Activated CD4-positive, alpha-beta memory T cell treated with anti-CD3 and anti-CD28 coated beads for 36 hours (primary cell): Measurements from ENCODE around the gene CDC45. TPM values are rescaled to one million over a fixed set of nuclear protein-coding genes. Genes with fewer than 3 reads are reported as not detected.
"Not testable (repeated sequence)": the region's sequence is repeated elsewhere in the genome, so short reads cannot be mapped to it uniquely, and the experiment has no call there.

Source experiments
- CTCF ChIA-PET: fragments of 350-600 bp; sonication (Branson Sonifier 250); formaldehyde crosslinking; loops from one replicate; lab custom pipeline; 2021; ENCODE audit warnings: antibody characterized with exemption, inconsistent platforms; lab: Charles Lee
- POLR2A ChIA-PET: fragments of 350-600 bp; sonication (Branson Sonifier 250); formaldehyde crosslinking; loops from one replicate; lab custom pipeline; 2021; ENCODE audit warnings: antibody characterized with exemption; lab: Charles Lee
- DNase-seq: peaks from one replicate; pipeline ENCODE4 v3.0.0-alpha.2; 2020
- H3K27ac Mint-ChIP-seq: one replicate; pipeline ENCODE4 v1.8.0; 2021; ENCODE audit warnings: mixed read lengths
- H3K27me3 Mint-ChIP-seq: one replicate; pipeline ENCODE4 v1.8.0; 2021; ENCODE audit warnings: mixed read lengths
- H3K36me3 Mint-ChIP-seq: one replicate; pipeline ENCODE4 v1.8.0; 2021; ENCODE audit warnings: mixed read lengths
- H3K4me1 Mint-ChIP-seq: one replicate; pipeline ENCODE4 v1.8.0; 2021; ENCODE audit warnings: low read depth, mixed read lengths
- H3K4me3 Mint-ChIP-seq: one replicate; pipeline ENCODE4 v1.8.0; 2021; ENCODE audit warnings: mild to moderate bottlenecking, mixed read lengths
- H3K9me3 Mint-ChIP-seq: one replicate; pipeline ENCODE4 v1.8.0; 2021; ENCODE audit warnings: mixed read lengths
- intact Hi-C: fragments of 100-400 bp; cut with micrococcal nuclease; formaldehyde crosslinking; loops from one replicate; pipeline ENCODE4 v1.15.1; 2023
- total RNA-seq, 2 experiments: library from RNA; stranded (reverse); gene quantifications; one replicate each; pipeline ENCODE4 v1.2.3, GENCODE V29; 2021

The CDC45 gene
- total RNA-seq, 2 experiments from 2014 or later = 122 to 130 TPM

- Mint-ChIP-seq H3K27ac (no peak overlapping the region), H3K36me3 (no peaks in the 10 kb centered on the region), H3K9me3 (no peaks in the 10 kb centered on the region), H3K27me3 (peaks cover 5% of the 10 kb centered on the region), H3K4me1 (no peaks in the 10 kb centered on the region), H3K4me3 (no peak overlapping the region)
- intact Hi-C loops = no loop called here
- ChIA-PET POLR2A (no interaction called here), CTCF (interaction anchor here (1.8 kb wide), 1 partner anchor 90 kb away, joined by 7 read pairs; no protein-coding TSS in a partner anchor)
- no peak for DNase-seq
Observed at GRCh38 chr22:19540394-19540793, 60.7 kb downstream of the CDC45 start.

DNA sequence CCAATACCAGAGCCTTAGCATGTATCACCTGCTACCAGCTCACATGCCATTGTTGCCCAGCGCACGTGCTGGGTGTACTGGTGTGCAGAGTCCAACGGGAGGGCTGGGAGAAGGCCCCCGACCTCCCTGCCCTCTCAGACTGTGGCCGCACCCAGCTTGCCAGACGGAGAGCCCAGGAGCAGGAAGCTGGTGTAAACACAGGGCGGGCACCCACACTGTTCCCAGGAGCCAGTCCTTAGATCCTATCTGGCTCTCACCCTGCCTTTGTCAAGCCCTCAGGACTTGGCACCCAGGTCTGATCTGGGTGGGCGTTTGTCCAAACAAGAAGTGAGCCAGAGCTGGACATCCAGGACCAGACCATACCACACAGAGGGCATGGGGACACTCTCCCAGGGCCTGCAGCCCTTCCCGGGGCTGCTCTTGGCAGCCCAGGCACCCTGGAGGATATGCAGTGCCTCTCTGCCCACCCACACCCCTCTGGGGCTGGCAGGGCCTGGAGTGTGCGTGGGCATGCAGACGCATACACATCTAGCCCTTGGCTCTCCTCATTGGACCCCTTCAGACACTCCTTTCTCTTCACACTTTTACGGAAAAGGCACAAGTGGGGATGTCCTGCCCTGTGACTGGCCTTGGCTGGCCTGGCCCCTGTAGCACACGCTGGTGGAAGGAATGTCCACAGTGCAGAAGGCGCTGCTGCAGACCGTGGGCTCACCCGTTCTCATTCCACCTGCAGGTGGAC lies 64.4 kb downstream of the CDC45 start:
- no peaks in the 10 kb centered on the region for H3K27me3 Mint-ChIP-seq
- no peaks in the 10 kb centered on the region for H3K9me3 Mint-ChIP-seq
- no peak for DNase-seq
- ChIA-PET POLR2A (no interaction called here), CTCF (no interaction called here)
- intact Hi-C loops = no loop called here
- no peak overlapping the region for H3K4me3 Mint-ChIP-seq
- no peak overlapping the region for H3K27ac Mint-ChIP-seq
- H3K4me1 Mint-ChIP-seq = no peaks in the 10 kb centered on the region
- H3K36me3 Mint-ChIP-seq = no peaks in the 10 kb centered on the region

DNA sequence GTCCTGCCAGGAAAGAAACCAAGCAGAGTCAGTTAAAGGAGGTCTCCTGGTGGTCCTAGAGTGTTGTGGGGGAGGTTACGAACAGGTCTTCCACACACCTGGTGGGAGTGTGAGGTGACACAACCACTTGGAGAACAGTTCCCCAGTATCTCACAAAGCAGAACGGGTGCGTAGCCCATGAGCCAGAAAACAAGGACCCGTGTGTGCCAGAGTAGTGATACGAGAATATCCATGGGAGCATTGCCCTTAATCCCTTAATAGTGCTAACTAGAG lies 66.2 kb downstream of the CDC45 start:
- POLR2A ChIA-PET = no interaction called here
- Mint-ChIP-seq H3K9me3 (no peaks in the 10 kb centered on the region), H3K4me1 (no peaks in the 10 kb centered on the region), H3K36me3 (no peaks in the 10 kb centered on the region), H3K27me3 (no peaks in the 10 kb centered on the region), H3K27ac (no peak overlapping the region), H3K4me3 (no peak overlapping the region)
- intact Hi-C loops = no loop called here
- no peak for DNase-seq
- CTCF ChIA-PET = no interaction called here

GRCh38 chr22:19546680-19547079 lies 67.0 kb downstream of the CDC45 start:
- no peak overlapping the region for H3K4me3 Mint-ChIP-seq
- ChIA-PET CTCF (no interaction called here), POLR2A (no interaction called here)
- no peaks in the 10 kb centered on the region for H3K27me3 Mint-ChIP-seq
- H3K27ac Mint-ChIP-seq = no peak overlapping the region
- intact Hi-C loops = no loop called here
- DNase-seq = no peak
- H3K36me3 Mint-ChIP-seq = no peaks in the 10 kb centered on the region
- H3K9me3 Mint-ChIP-seq = no peaks in the 10 kb centered on the region
- H3K4me1 Mint-ChIP-seq = no peaks in the 10 kb centered on the region

DNA sequence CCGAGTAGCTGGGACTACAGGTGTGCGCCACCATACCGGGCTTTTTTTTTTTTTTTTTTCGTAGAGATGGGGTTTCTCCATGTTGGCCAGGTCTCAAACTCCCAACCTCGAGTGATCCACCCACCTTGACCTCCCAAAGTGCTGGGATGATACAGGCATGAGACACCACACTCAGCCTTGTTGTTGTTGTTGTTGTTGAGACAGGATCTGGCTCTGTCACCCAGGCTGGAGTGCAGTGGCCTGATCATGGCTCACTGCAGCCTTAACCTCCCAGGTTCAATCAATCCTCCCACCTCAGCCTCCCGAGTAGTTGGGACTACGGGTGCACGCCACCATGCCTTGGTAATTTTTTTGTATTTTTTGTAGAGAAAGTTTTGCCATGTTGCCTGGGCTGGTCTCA lies 67.9 kb downstream of the CDC45 start:
- no peak for DNase-seq
- H3K4me1 Mint-ChIP-seq = no peaks in the 10 kb centered on the region
- CTCF ChIA-PET = no interaction called here
- H3K9me3 Mint-ChIP-seq = no peaks in the 10 kb centered on the region
- no peaks in the 10 kb centered on the region for H3K27me3 Mint-ChIP-seq
- intact Hi-C loops = no loop called here
- no peak overlapping the region for H3K4me3 Mint-ChIP-seq
- POLR2A ChIA-PET = no interaction called here
- no peaks in the 10 kb centered on the region for H3K36me3 Mint-ChIP-seq
- no peak overlapping the region for H3K27ac Mint-ChIP-seq

- intact Hi-C loops, DNase-seq, POLR2A ChIA-PET, H3K4me3 Mint-ChIP-seq, H3K36me3 Mint-ChIP-seq, H3K27me3 Mint-ChIP-seq, H3K27ac Mint-ChIP-seq, H3K4me1 Mint-ChIP-seq, H3K9me3 Mint-ChIP-seq: not testable (repeated sequence)
- CTCF ChIA-PET = interaction anchor here (0.6 kb wide), 1 partner anchor 28 kb away, joined by 3 read pairs; no protein-coding TSS in a partner anchor
Observed at GRCh38 chr22:19548427-19548826, 68.7 kb downstream of the CDC45 start.

DNA sequence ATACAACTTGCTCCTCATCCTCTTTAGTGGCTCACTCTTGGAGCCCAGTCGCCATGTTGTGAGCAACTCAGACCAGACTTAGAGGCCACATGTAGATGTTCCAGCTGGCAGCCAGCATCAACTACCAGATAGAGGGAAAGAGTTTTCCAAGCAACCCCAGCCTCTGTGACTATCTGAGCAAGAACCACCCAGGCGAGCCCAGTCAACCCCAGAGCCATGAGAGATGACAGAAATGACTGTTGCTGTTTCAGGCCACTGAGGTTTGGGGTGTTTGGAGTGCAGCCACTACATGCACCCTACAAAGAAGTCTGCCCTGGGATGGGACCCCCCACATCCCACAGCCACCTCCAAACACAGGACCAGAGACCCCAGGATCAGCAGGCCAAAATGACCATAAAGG lies 69.2 kb downstream of the CDC45 start:
- no peaks in the 10 kb centered on the region for H3K9me3 Mint-ChIP-seq
- no peaks in the 10 kb centered on the region for H3K27me3 Mint-ChIP-seq
- POLR2A ChIA-PET = no interaction called here
- H3K27ac Mint-ChIP-seq = no peak overlapping the region
- H3K4me1 Mint-ChIP-seq = no peaks in the 10 kb centered on the region
- no peak overlapping the region for H3K4me3 Mint-ChIP-seq
- H3K36me3 Mint-ChIP-seq = no peaks in the 10 kb centered on the region
- intact Hi-C loops = no loop called here
- CTCF ChIA-PET = interaction anchor here (0.6 kb wide), 1 partner anchor 27 kb away, joined by 3 read pairs; no protein-coding TSS in a partner anchor
- peak; percentile 13 for DNase-seq

GRCh38 chr22:19549428-19549827 lies 69.7 kb downstream of the CDC45 start:
- intact Hi-C loops = no loop called here
- no peaks in the 10 kb centered on the region for H3K27me3 Mint-ChIP-seq
- no peak overlapping the region for H3K4me3 Mint-ChIP-seq
- DNase-seq = no peak
- H3K27ac Mint-ChIP-seq = no peak overlapping the region
- no peaks in the 10 kb centered on the region for H3K4me1 Mint-ChIP-seq
- POLR2A ChIA-PET = no interaction called here
- no peaks in the 10 kb centered on the region for H3K9me3 Mint-ChIP-seq
- CTCF ChIA-PET = no interaction called here
- no peaks in the 10 kb centered on the region for H3K36me3 Mint-ChIP-seq

GRCh38 chr22:19550382-19550781 lies 70.7 kb downstream of the CDC45 start:
- Mint-ChIP-seq H3K4me1 (no peaks in the 10 kb centered on the region), H3K36me3 (no peaks in the 10 kb centered on the region), H3K27me3 (no peaks in the 10 kb centered on the region), H3K27ac (no peak overlapping the region), H3K9me3 (no peaks in the 10 kb centered on the region), H3K4me3 (no peak overlapping the region)
- POLR2A ChIA-PET = interaction anchor here (0.6 kb wide), 1 partner anchor 112 kb away, joined by 3 read pairs; no protein-coding TSS in a partner anchor
- DNase-seq = no peak
- CTCF ChIA-PET = no interaction called here
- intact Hi-C loops = no loop called here

DNA sequence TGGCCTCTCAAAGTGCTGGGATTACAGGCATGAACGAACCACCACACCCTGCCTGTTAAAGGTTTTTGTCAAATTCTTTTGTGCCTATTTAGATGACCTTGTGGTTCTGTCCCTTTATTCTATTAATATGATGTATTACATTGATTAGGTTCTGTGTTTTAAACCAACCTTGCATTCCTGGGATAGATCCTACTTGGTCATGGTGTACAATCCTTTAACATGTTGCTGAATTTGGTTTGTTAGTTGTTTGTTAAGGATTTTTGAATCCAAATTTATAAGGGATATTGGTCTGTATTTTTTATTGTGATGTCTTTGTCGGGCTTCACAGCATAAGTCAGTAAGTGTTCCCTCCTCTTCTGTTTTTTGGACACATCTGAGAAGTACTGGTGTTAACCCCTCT lies 73.5 kb downstream of the CDC45 start:
- Mint-ChIP-seq H3K36me3 (no peaks in the 10 kb centered on the region), H3K4me3 (no peak overlapping the region), H3K9me3 (no peaks in the 10 kb centered on the region), H3K27me3 (peaks cover 4% of the 10 kb centered on the region), H3K4me1 (no peaks in the 10 kb centered on the region), H3K27ac (no peak overlapping the region)
- no peak for DNase-seq
- ChIA-PET POLR2A (no interaction called here), CTCF (no interaction called here)
- intact Hi-C loops = no loop called here

- POLR2A ChIA-PET = interaction anchor here (0.6 kb wide), 1 partner anchor 33 kb away, joined by 3 read pairs; no protein-coding TSS in a partner anchor
- no peak for DNase-seq
- no peaks in the 10 kb centered on the region for H3K4me1 Mint-ChIP-seq
- H3K27me3 Mint-ChIP-seq = peaks cover 4% of the 10 kb centered on the region
- no peaks in the 10 kb centered on the region for H3K36me3 Mint-ChIP-seq
- no peak overlapping the region for H3K27ac Mint-ChIP-seq
- H3K4me3 Mint-ChIP-seq = no peak overlapping the region
- no peaks in the 10 kb centered on the region for H3K9me3 Mint-ChIP-seq
- CTCF ChIA-PET = no interaction called here
- intact Hi-C loops = no loop called here
Observed at GRCh38 chr22:19554834-19555404, 75.2 kb downstream of the CDC45 start.

- no peaks in the 10 kb centered on the region for H3K4me1 Mint-ChIP-seq
- intact Hi-C loops = no loop called here
- H3K9me3 Mint-ChIP-seq = no peaks in the 10 kb centered on the region
- H3K4me3 Mint-ChIP-seq = no peak overlapping the region
- no peak for DNase-seq
- H3K36me3 Mint-ChIP-seq = no peaks in the 10 kb centered on the region
- ChIA-PET CTCF (no interaction called here), POLR2A (no interaction called here)
- peaks cover 4% of the 10 kb centered on the region for H3K27me3 Mint-ChIP-seq
- no peak overlapping the region for H3K27ac Mint-ChIP-seq
Observed at GRCh38 chr22:19555651-19556050, 75.9 kb downstream of the CDC45 start.

DNA sequence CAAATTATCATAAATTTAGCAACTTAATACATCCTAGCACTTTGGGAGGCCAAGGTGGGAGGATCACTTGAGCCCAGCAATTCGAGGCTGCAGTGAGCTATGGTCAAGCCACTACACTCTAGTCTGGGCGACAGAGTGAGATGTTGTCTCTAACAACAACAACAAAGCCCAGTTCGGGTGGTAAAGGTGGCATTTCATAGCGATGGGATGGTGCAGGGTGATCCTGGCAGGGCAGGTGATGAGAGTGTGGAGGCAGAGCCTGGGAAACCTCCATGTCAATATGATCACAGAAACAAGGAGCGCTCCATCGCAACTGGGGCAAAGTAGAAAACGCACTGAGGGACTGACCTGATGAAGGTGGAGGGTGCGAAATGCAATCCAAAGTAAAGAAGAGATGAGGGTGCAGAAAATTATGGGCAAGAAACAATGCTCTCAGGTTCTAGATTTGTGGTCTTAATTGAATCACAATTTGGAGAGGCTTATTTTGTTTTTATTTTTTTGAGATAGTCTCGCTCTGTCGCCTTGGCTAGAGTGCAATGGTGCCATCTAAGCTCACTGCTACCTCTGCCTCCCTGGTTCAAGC lies 77.3 kb downstream of the CDC45 start:
- no peak overlapping the region for H3K27ac Mint-ChIP-seq
- intact Hi-C loops = no loop called here
- peaks cover 4% of the 10 kb centered on the region for H3K27me3 Mint-ChIP-seq
- no peaks in the 10 kb centered on the region for H3K9me3 Mint-ChIP-seq
- no peaks in the 10 kb centered on the region for H3K4me1 Mint-ChIP-seq
- ChIA-PET POLR2A (no interaction called here), CTCF (no interaction called here)
- H3K4me3 Mint-ChIP-seq = no peak overlapping the region
- DNase-seq = no peak
- H3K36me3 Mint-ChIP-seq = no peaks in the 10 kb centered on the region
